ENCODE data around the gene KAZN. TPM values are rescaled to one million over a fixed set of nuclear protein-coding genes. Genes with fewer than 3 reads are reported as not detected.

KAZN gene
- polyA plus RNA-seq, 1 of the 3 experiments (the other 2 are of a cell fraction) = 6.8 TPM

- TF ChIP-seq CHD2 (IDR thresholded peaks at IDR 0.05; ENCODE audit: low read length, partially characterized antibody) (no peak), RAD21 (IDR thresholded peaks at IDR 0.05; ENCODE audit: low read length) (no peak), TEAD4 (IDR thresholded peaks at IDR 0.05; ENCODE audit: borderline replicate concordance, insufficient read depth) (no peak), TAF1 (IDR thresholded peaks at IDR 0.05; ENCODE audit: borderline replicate concordance, low read depth, low read length) (no peak), NRF1 (IDR thresholded peaks at IDR 0.05; ENCODE audit: low read depth, low read length) (no peak), EZH2phosphoT487 (IDR thresholded peaks at IDR 0.05; ENCODE audit: borderline replicate concordance, low read depth) (no peak), FOXJ3 (CRISPR knock-in tag; IDR thresholded peaks at IDR 0.05) (no peak), ZBTB33 (IDR thresholded peaks at IDR 0.05; ENCODE audit: borderline replicate concordance, low read depth) (no peak)
- Histone ChIP-seq H3K27me3 (ENCODE audit: insufficient read depth) (no peaks in the 10 kb centered on the region; the same call in 1 of the 2 replicates), H3K27ac (ENCODE audit: low read depth in 2 of 2, low read length in 1 of 2) (no peak overlapping the region), H3K9me3 (no peaks in the 10 kb centered on the region), H3K79me2 (ENCODE audit: insufficient read depth) (no peaks in the 10 kb centered on the region), H3F3A (replicated peaks; ENCODE audit: insufficient read depth) (no peaks in the 10 kb centered on the region), H3K4me1 (ENCODE audit: control insufficient read depth in 1 of 2, insufficient read depth in 2 of 2, low read depth in 1 of 2, low read length in 1 of 2) (peaks cover 0 to 15% of the 10 kb centered on the region in 2 experiments; a peak in 1 of 4 replicates), H3K9me2 (no peaks in the 10 kb centered on the region), H3K36me3 (replicated peaks in 1 of 2; ENCODE audit: control insufficient read depth in 1 of 2, insufficient read depth in 2 of 2, low read length in 1 of 2) (no peaks in the 10 kb centered on the region), H3K4me2 (no peak overlapping the region), H3K4me3 (ENCODE audit: low read depth in 2 of 2, low read length in 1 of 2) (no peak overlapping the region), H2AFZ (ENCODE audit: low read depth) (no peak overlapping the region), H4K20me1 (ENCODE audit: insufficient read depth) (no peaks in the 10 kb centered on the region), H3K9ac (no peak overlapping the region)
- no peak for DNase-seq
- POLR2A ChIA-PET = no interaction called here
- 83% methylated on average over 4 of the region's 8 CpGs for WGBS (ENCODE audit: low lambda C conversion rate)
- CTCF ChIA-PET = interaction anchor here (1.9 kb wide), 1 partner anchor 10 kb away, joined by 6 read pairs; no protein-coding TSS in a partner anchor
Observed at GRCh38 chr1:15118579-15118978, 520.1 kb downstream of the KAZN start.

- TF ChIP-seq FOSL2 (IDR thresholded peaks at IDR 0.05; ENCODE audit: borderline replicate concordance, low read depth) = no peak
- no peak for TF ChIP-seq TCF12 (IDR thresholded peaks at IDR 0.05)
- no peak for TF ChIP-seq CHD2 (IDR thresholded peaks at IDR 0.05; ENCODE audit: low read length, partially characterized antibody)
- TF ChIP-seq ZBTB33 (IDR thresholded peaks at IDR 0.05; ENCODE audit: borderline replicate concordance, low read depth) = no peak
- TF ChIP-seq GATA2 (CRISPR knock-in tag; IDR thresholded peaks at IDR 0.05) = no peak
- no peak for TF ChIP-seq USF2 (IDR thresholded peaks at IDR 0.05; ENCODE audit: borderline replicate concordance, low read depth, low read length)
- Histone ChIP-seq H3K36me3 (replicated peaks in 1 of 2; ENCODE audit: control insufficient read depth in 1 of 2, insufficient read depth in 2 of 2, low read length in 1 of 2) (no peaks in the 10 kb centered on the region), H4K20me1 (ENCODE audit: insufficient read depth) (no peaks in the 10 kb centered on the region), H3K79me2 (ENCODE audit: insufficient read depth) (no peaks in the 10 kb centered on the region), H3K4me2 (no peak overlapping the region), H3K4me1 (ENCODE audit: control insufficient read depth in 1 of 2, insufficient read depth in 2 of 2, low read depth in 1 of 2, low read length in 1 of 2) (peaks cover 0 to 15% of the 10 kb centered on the region in 2 experiments; a peak in 1 of 4 replicates), H2AFZ (ENCODE audit: low read depth) (no peak overlapping the region), H3K9me2 (no peaks in the 10 kb centered on the region), H3F3A (replicated peaks; ENCODE audit: insufficient read depth) (no peaks in the 10 kb centered on the region), H3K27me3 (ENCODE audit: insufficient read depth) (no peaks in the 10 kb centered on the region; the same call in 1 of the 2 replicates), H3K9ac (no peak overlapping the region), H3K9me3 (no peaks in the 10 kb centered on the region), H3K4me3 (ENCODE audit: low read depth in 2 of 2, low read length in 1 of 2) (no peak overlapping the region), H3K27ac (ENCODE audit: low read depth in 2 of 2, low read length in 1 of 2) (no peak overlapping the region)
- DNase-seq = no peak
- 68% methylated on average over 10 of the region's 13 CpGs for WGBS (ENCODE audit: low lambda C conversion rate)
- ChIA-PET CTCF (interaction anchor here (1.7 to 2.2 kb wide), 2 partner anchors 152 to 185 kb away, joined by 5 to 7 read pairs; no protein-coding TSS in a partner anchor), POLR2A (no interaction called here)
Observed at GRCh38 chr1:15120251-15120945, 521.9 kb downstream of the KAZN start.
